Lower leg skin (tissue), 4 donors: ENCODE data around the gene S100Z. TPM values are rescaled to one million over a fixed set of nuclear protein-coding genes. Genes with fewer than 3 reads are reported as not detected.

Experiments
- DNase-seq, 2 donors: peaks; one replicate each; pipeline ENCODE4 v3.0.0-alpha.2; 2019; ENCODE audit warnings: low spot score in 2 of 2
- H3K4me3 ChIP-seq: fragments of 200-600 bp; sonication (generic); 2 replicates; pipeline ENCODE4 v1.5.1; 2017; ENCODE audit warnings: mild to moderate bottlenecking, low read depth; ENCODE audit not compliant: poor library complexity, severe bottlenecking
- POLR2A ChIP-seq, 2 donors: fragments of 450-650 bp; IDR thresholded peaks; one replicate each; pipeline ENCODE4 v1.6.1; 2016 to 2017; ENCODE audit warnings: antibody characterized with exemption in 2 of 2, mild to moderate bottlenecking in 1 of 2, moderate library complexity in 1 of 2
- WGBS, 2 donors: methylation state at CpG; one replicate each; pipeline ENCODE4 v1.1.5; 2018; 5-methylcytosine and 5-hydroxymethylcytosine counted together
- intact Hi-C: fragments of 100-400 bp; cut with DNase I; formaldehyde crosslinking; loops from one replicate; pipeline ENCODE4 v1.15.0; 2023; ENCODE audit warnings: low total_unique reads
- total RNA-seq, 4 donors: library from RNA; depleted of rRNA; stranded (reverse); fragments of >200 nt; gene quantifications; one replicate each; pipeline ENCODE4 v1.1.0, GENCODE V29; 2016
- TF ChIP-seq, protein P1 (sequence below), 3 donors: fragments of 450-650 bp; IDR thresholded peaks; one replicate each; pipeline ENCODE4 v1.5.1; 2016; ENCODE audit warnings: antibody characterized with exemption in 3 of 3, mild to moderate bottlenecking in 3 of 3, moderate library complexity in 2 of 3

S100Z gene
- total RNA-seq, 4 donors from 2014 or later: not detected

GRCh38 chr5:76960004-76960625 lies 110.3 kb downstream of the S100Z start:
- no peak for TF ChIP-seq POLR2A (IDR thresholded peaks at IDR 0.05)
- TF ChIP-seq, protein P1, sequence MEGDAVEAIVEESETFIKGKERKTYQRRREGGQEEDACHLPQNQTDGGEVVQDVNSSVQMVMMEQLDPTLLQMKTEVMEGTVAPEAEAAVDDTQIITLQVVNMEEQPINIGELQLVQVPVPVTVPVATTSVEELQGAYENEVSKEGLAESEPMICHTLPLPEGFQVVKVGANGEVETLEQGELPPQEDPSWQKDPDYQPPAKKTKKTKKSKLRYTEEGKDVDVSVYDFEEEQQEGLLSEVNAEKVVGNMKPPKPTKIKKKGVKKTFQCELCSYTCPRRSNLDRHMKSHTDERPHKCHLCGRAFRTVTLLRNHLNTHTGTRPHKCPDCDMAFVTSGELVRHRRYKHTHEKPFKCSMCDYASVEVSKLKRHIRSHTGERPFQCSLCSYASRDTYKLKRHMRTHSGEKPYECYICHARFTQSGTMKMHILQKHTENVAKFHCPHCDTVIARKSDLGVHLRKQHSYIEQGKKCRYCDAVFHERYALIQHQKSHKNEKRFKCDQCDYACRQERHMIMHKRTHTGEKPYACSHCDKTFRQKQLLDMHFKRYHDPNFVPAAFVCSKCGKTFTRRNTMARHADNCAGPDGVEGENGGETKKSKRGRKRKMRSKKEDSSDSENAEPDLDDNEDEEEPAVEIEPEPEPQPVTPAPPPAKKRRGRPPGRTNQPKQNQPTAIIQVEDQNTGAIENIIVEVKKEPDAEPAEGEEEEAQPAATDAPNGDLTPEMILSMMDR (IDR thresholded peaks at IDR 0.05): no peak
- no peak overlapping the region for H3K4me3 ChIP-seq
- 61 to 63% methylated on average over 3 of the region's 3 CpGs for WGBS, 2 donors
- intact Hi-C loops: no loop called here
- DNase-seq: no peak

GRCh38 chr5:76964060-76964459 lies 114.2 kb downstream of the S100Z start:
- intact Hi-C loops: no loop called here
- H3K4me3 ChIP-seq: no peak overlapping the region
- TF ChIP-seq, protein P1 (IDR thresholded peaks at IDR 0.05): no peak
- no peak for TF ChIP-seq POLR2A (IDR thresholded peaks at IDR 0.05)
- DNase-seq: no peak
- WGBS, 2 donors: 45 to 54% methylated on average over 2 of the region's 2 CpGs

Other genes with a start within 250 kb of the S100Z start
- gene F2RL2, start 226.6 kb upstream of the S100Z start, total RNA-seq: 1 to 10 TPM in 3 of 4 donors, under 1 TPM in 1; 0.55 to 1.8 (median 1.2) TPM
- gene F2R, start 133.9 kb upstream of the S100Z start, total RNA-seq: 10 to 100 TPM; 52.4 to 70.9 (median 64.4) TPM
- 10 to 100 TPM; 58.1 to 87.1 (median 66.3) TPM for gene F2RL1, start 31.0 kb upstream of the S100Z start, total RNA-seq
- gene CRHBP, start 103.0 kb downstream of the S100Z start, total RNA-seq: 1 to 10 TPM in 1 of 4 donors, under 1 TPM in 2, not detected in 1; 0.37 to 2.0 (median 0.72) TPM
- 10 to 100 TPM; 15.0 to 25.0 (median 22.4) TPM for gene AGGF1, start 180.4 kb downstream of the S100Z start, total RNA-seq
- 1 to 10 TPM; 1.1 to 5.6 (median 3.6) TPM for gene ZBED3, start 237.3 kb downstream of the S100Z start, total RNA-seq